ENCODE measurements around the gene RENBP. TPM values are rescaled to one million over a fixed set of nuclear protein-coding genes. Genes with fewer than 3 reads are reported as not detected.

Gene RENBP
- total RNA-seq, 1 experiment from 2014 or later = 0.23 TPM

GRCh38 chrX:153961292-153961691 lies 16.8 kb upstream of the RENBP start:
- H3K9me3 Mint-ChIP-seq (ENCODE audit: unreplicated experiment) = no peaks in the 10 kb centered on the region
- peaks cover 57% of the 10 kb centered on the region for H3K36me3 Mint-ChIP-seq (ENCODE audit: insufficient read depth, unreplicated experiment)
- H3K27me3 Mint-ChIP-seq (ENCODE audit: insufficient read depth, unreplicated experiment) = no peaks in the 10 kb centered on the region
- no peak overlapping the region for H3K4me3 Mint-ChIP-seq (ENCODE audit: unreplicated experiment)
- intact Hi-C loops (cut with micrococcal nuclease) = no loop called here
- no peak overlapping the region for H3K27ac Mint-ChIP-seq (ENCODE audit: low read depth, unreplicated experiment)
- TF ChIP-seq, protein P1, sequence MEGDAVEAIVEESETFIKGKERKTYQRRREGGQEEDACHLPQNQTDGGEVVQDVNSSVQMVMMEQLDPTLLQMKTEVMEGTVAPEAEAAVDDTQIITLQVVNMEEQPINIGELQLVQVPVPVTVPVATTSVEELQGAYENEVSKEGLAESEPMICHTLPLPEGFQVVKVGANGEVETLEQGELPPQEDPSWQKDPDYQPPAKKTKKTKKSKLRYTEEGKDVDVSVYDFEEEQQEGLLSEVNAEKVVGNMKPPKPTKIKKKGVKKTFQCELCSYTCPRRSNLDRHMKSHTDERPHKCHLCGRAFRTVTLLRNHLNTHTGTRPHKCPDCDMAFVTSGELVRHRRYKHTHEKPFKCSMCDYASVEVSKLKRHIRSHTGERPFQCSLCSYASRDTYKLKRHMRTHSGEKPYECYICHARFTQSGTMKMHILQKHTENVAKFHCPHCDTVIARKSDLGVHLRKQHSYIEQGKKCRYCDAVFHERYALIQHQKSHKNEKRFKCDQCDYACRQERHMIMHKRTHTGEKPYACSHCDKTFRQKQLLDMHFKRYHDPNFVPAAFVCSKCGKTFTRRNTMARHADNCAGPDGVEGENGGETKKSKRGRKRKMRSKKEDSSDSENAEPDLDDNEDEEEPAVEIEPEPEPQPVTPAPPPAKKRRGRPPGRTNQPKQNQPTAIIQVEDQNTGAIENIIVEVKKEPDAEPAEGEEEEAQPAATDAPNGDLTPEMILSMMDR (IDR thresholded peaks at IDR 0.05; ENCODE audit: unreplicated experiment) = no peak
- DNase-seq (ENCODE audit: unreplicated experiment) = no peak
- ChIA-PET POLR2A (no interaction called here), CTCF (interaction anchor here (1.3 to 3.2 kb wide), 2 partner anchors 11 to 14 kb away, joined by 3 to 18 read pairs; no protein-coding TSS in a partner anchor)
- H3K4me1 Mint-ChIP-seq (ENCODE audit: insufficient read depth, unreplicated experiment) = no peaks in the 10 kb centered on the region
- no TSS peak for BruUV-seq (replicated peaks)

DNA sequence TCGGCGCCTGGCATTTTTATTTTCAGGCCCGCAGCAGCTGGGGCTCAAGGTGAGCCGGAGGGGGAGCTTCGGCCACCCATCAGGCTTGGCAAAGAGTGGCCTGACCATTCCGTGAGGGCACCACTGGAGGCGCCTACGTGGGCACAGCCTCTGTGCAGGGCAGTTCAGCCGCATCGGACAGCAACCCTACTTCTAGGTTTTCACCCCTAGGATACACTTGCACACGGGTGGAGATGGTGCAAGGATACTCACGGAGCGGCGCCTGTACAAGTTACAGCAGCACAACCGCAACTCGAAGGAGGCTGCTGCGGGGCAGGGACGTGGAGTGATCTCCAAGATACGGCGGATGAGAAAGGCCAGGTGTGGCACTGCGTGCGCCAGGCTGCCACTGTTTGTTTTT lies 16.3 kb upstream of the RENBP start:
- H3K4me1 Mint-ChIP-seq (ENCODE audit: insufficient read depth, unreplicated experiment) = no peaks in the 10 kb centered on the region
- ChIA-PET POLR2A (no interaction called here), CTCF (interaction anchor here (0.6 to 3.2 kb wide), 2 partner anchors 14 kb away, joined by 4 to 18 read pairs; no protein-coding TSS in a partner anchor)
- BruUV-seq (replicated peaks) = no TSS peak
- TF ChIP-seq, protein P1 (IDR thresholded peaks at IDR 0.05; ENCODE audit: unreplicated experiment) = no peak
- no peaks in the 10 kb centered on the region for H3K9me3 Mint-ChIP-seq (ENCODE audit: unreplicated experiment)
- intact Hi-C loops (cut with micrococcal nuclease) = no loop called here
- H3K27me3 Mint-ChIP-seq (ENCODE audit: insufficient read depth, unreplicated experiment) = no peaks in the 10 kb centered on the region
- DNase-seq (ENCODE audit: unreplicated experiment) = no peak
- no peak overlapping the region for H3K4me3 Mint-ChIP-seq (ENCODE audit: unreplicated experiment)
- H3K36me3 Mint-ChIP-seq (ENCODE audit: insufficient read depth, unreplicated experiment) = peaks cover 62% of the 10 kb centered on the region
- H3K27ac Mint-ChIP-seq (ENCODE audit: low read depth, unreplicated experiment) = no peak overlapping the region

DNA sequence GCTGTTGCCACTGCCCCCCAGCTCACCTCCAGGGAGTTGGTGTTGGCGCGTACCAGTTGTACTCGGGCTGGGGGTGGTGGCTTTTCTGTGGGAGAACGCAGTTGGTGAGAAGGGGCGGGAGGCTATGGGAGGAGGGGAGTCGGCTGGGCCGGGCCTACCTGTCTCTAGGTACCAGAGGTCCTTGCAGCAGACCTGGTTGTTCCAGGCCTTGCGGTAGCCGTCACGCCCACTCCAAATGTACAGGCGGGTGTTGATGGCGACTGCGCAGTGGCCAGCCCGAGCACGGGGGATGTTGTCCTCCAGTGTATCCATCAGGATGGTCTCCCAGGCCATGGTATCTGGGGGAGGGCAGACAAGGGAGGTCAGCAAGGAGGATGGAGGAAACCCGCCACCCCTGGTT lies 15.6 kb upstream of the RENBP start:
- no peaks in the 10 kb centered on the region for H3K27me3 Mint-ChIP-seq (ENCODE audit: insufficient read depth, unreplicated experiment)
- no TSS peak for BruUV-seq (replicated peaks)
- CTCF ChIA-PET = interaction anchor here (0.6 kb wide), 1 partner anchor 13 kb away, joined by 4 read pairs; no protein-coding TSS in a partner anchor

DNA sequence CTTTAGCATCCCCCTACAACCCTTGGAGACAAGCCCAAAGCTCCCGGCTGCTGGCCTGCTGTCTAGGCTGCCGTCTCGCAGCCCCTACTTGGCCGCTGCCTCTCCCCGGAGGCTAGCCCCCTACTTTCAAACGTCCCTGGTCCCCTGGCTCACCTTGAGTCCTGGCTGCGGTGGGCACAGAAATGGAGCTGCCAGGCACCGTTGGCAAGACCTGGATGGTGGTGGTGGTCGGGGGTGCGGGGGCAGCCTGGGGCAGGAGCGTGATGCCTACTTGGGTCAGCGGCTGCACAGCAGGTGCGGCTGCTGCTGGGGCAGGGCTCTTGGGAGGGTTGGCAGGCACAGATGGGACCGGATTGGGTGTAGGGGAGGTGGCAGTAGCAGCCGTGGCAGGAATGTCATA lies 15.2 kb upstream of the RENBP start:
- H3K4me1 Mint-ChIP-seq (ENCODE audit: insufficient read depth, unreplicated experiment) = no peaks in the 10 kb centered on the region
- no TSS peak for BruUV-seq (replicated peaks)
- no peaks in the 10 kb centered on the region for H3K9me3 Mint-ChIP-seq (ENCODE audit: unreplicated experiment)
- H3K27ac Mint-ChIP-seq (ENCODE audit: low read depth, unreplicated experiment) = no peak overlapping the region
- intact Hi-C loops (cut with micrococcal nuclease) = no loop called here
- ChIA-PET CTCF (interaction anchor here (0.5 kb wide), 1 partner anchor 420 kb away, joined by 3 read pairs; no protein-coding TSS in a partner anchor), POLR2A (no interaction called here)
- TF ChIP-seq, protein P1 (IDR thresholded peaks at IDR 0.05; ENCODE audit: unreplicated experiment) = no peak
- no peak for DNase-seq (ENCODE audit: unreplicated experiment)
- H3K4me3 Mint-ChIP-seq (ENCODE audit: unreplicated experiment) = no peak overlapping the region
- peaks cover 65% of the 10 kb centered on the region for H3K36me3 Mint-ChIP-seq (ENCODE audit: insufficient read depth, unreplicated experiment)
- no peaks in the 10 kb centered on the region for H3K27me3 Mint-ChIP-seq (ENCODE audit: insufficient read depth, unreplicated experiment)

More for the DNA sequence above, 15.6 kb upstream of the RENBP start:
- intact Hi-C loops (cut with micrococcal nuclease) = no loop called here
- no peak overlapping the region for H3K4me3 Mint-ChIP-seq (ENCODE audit: unreplicated experiment)
- TF ChIP-seq, protein P1 (IDR thresholded peaks at IDR 0.05; ENCODE audit: unreplicated experiment) = no peak
- no peak overlapping the region for H3K27ac Mint-ChIP-seq (ENCODE audit: low read depth, unreplicated experiment)
- no peaks in the 10 kb centered on the region for H3K9me3 Mint-ChIP-seq (ENCODE audit: unreplicated experiment)
- POLR2A ChIA-PET = no interaction called here
- DNase-seq (ENCODE audit: unreplicated experiment) = no peak
- H3K36me3 Mint-ChIP-seq (ENCODE audit: insufficient read depth, unreplicated experiment) = peaks cover 65% of the 10 kb centered on the region
- no peaks in the 10 kb centered on the region for H3K4me1 Mint-ChIP-seq (ENCODE audit: insufficient read depth, unreplicated experiment)
